HepG2 (cell line): ENCODE measurements around the gene LDLRAD4. TPM values are rescaled to one million over a fixed set of nuclear protein-coding genes. Genes with fewer than 3 reads are reported as not detected.

ENCODE experiments used
- NONO ChIP-seq, 2 experiments: fragments of 450-650 bp in 1 of 2; sonication (generic) in 1 of 2; formaldehyde crosslinking in 1 of 2; IDR thresholded peaks in 1 of 2; conservative IDR thresholded peaks in 1 of 2; 2 replicates each; pipeline versions ENCODE4 v1.6.1 to v1.8.0; 2017 to 2022; ENCODE audit warnings: mild to moderate bottlenecking in 1 of 2, missing genetic modification reagents in 1 of 2, moderate library complexity in 1 of 2
- SIN3B ChIP-seq: fragments of 150-350 bp; IDR thresholded peaks from 2 replicates; pipeline ENCODE4 v1.6.1; 2014; ENCODE audit warnings: low read length
- ZFAT ChIP-seq: sonication (generic); formaldehyde crosslinking; conservative IDR thresholded peaks from 2 replicates; pipeline ENCODE4 v1.8.1; 2023; ENCODE audit warnings: missing genetic modification reagents, inconsistent platforms
- ZNF850 ChIP-seq: sonication (generic); formaldehyde crosslinking; conservative IDR thresholded peaks from 2 replicates; pipeline ENCODE4 v1.9.0; 2021; ENCODE audit warnings: mild to moderate bottlenecking, missing genetic modification reagents
- polyA plus RNA-seq, 8 experiments: library from polyadenylated mRNA; depleted of rRNA in 3 of 8; stranded (reverse) in 7 of 8; unstranded in 1 of 8; fragments of >200 nt; fragmentation: Illumina TruSeq in 4 of 8; extraction: Trizol in 4 of 8; gene quantifications; 2 replicates each; pipeline versions ENCODE4 v1.2.1 to v1.2.3, GENCODE V29; 2011 to 2016; ENCODE audit warnings: low read depth in 4 of 8, missing spikeins in 1 of 8, mixed read lengths in 1 of 8; ENCODE audit not compliant: insufficient read depth in 1 of 8
- total RNA-seq, 5 experiments: library from RNA; depleted of rRNA; stranded (reverse); fragments of >200 nt; fragmentation: Illumina TruSeq; extraction: Trizol; gene quantifications; 2 replicates each; pipeline ENCODE4 v1.2.3, GENCODE V29; 2016; ENCODE audit warnings: low read depth in 1 of 5
- TF ChIP-seq, protein P1 (sequence below): sonication (generic); formaldehyde crosslinking; IDR thresholded peaks from 2 replicates; pipeline ENCODE4 v1.4.0; 2020; ENCODE audit warnings: missing genetic modification reagents, borderline replicate concordance
- TF ChIP-seq, protein P2 (sequence below): sonication (generic); formaldehyde crosslinking; IDR thresholded peaks from 2 replicates; pipeline ENCODE4 v1.5.1; 2020; ENCODE audit warnings: missing genetic modification reagents, mild to moderate bottlenecking, borderline replicate concordance
- TF ChIP-seq, protein P3 (sequence below): sonication (generic); formaldehyde crosslinking; IDR thresholded peaks from 2 replicates; pipeline ENCODE4 v1.4.0; 2020; ENCODE audit warnings: missing genetic modification reagents, borderline replicate concordance
- TF ChIP-seq, protein P4 (sequence below), 2 experiments: IDR thresholded peaks; 2 replicates each; pipeline ENCODE4 v1.6.1; 2011 to 2012; ENCODE audit warnings: low read length in 2 of 2, borderline replicate concordance in 1 of 2, low read depth in 1 of 2, mild to moderate bottlenecking in 1 of 2, moderate library complexity in 1 of 2
- TF ChIP-seq, protein P5 (sequence below): sonication (generic); formaldehyde crosslinking; conservative IDR thresholded peaks from 2 replicates; pipeline ENCODE4 v1.4.0; 2020; ENCODE audit warnings: missing genetic modification reagents
- TF ChIP-seq, protein P6 (sequence below): IDR thresholded peaks from 2 replicates; pipeline ENCODE4 v1.6.1; 2016; ENCODE audit warnings: missing compliant biosample characterization, missing genetic modification reagents, borderline replicate concordance

Gene LDLRAD4
- total and polyA plus RNA-seq, 2 of the 13 experiments (the other 11 are each of a cell fraction or from before 2014, with no cell fraction given), result 13.6 to 20.9 TPM

DNA sequence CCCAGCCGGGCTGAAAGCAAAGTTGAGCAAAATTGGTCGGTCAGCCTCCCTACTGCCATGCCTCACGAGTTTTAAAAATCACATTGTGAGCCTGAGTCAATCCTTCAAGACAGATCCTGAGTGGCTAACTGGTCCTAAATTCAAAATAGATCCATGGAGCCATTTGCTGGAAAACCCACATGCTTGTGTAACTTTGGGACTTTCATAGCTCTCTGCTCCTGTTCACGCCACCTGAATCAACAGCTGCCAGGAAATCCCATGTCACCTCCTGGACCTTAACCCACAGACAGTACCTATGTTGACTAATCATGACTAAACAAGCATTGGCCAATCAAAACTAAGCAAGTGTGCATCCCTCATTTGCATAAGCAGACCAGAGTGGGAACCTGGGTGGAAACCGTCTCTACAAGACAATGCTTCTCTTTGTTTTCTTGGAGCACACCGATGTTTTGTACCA, 42.8 kb upstream of the LDLRAD4 start (continued):
- TF ChIP-seq, protein P1, sequence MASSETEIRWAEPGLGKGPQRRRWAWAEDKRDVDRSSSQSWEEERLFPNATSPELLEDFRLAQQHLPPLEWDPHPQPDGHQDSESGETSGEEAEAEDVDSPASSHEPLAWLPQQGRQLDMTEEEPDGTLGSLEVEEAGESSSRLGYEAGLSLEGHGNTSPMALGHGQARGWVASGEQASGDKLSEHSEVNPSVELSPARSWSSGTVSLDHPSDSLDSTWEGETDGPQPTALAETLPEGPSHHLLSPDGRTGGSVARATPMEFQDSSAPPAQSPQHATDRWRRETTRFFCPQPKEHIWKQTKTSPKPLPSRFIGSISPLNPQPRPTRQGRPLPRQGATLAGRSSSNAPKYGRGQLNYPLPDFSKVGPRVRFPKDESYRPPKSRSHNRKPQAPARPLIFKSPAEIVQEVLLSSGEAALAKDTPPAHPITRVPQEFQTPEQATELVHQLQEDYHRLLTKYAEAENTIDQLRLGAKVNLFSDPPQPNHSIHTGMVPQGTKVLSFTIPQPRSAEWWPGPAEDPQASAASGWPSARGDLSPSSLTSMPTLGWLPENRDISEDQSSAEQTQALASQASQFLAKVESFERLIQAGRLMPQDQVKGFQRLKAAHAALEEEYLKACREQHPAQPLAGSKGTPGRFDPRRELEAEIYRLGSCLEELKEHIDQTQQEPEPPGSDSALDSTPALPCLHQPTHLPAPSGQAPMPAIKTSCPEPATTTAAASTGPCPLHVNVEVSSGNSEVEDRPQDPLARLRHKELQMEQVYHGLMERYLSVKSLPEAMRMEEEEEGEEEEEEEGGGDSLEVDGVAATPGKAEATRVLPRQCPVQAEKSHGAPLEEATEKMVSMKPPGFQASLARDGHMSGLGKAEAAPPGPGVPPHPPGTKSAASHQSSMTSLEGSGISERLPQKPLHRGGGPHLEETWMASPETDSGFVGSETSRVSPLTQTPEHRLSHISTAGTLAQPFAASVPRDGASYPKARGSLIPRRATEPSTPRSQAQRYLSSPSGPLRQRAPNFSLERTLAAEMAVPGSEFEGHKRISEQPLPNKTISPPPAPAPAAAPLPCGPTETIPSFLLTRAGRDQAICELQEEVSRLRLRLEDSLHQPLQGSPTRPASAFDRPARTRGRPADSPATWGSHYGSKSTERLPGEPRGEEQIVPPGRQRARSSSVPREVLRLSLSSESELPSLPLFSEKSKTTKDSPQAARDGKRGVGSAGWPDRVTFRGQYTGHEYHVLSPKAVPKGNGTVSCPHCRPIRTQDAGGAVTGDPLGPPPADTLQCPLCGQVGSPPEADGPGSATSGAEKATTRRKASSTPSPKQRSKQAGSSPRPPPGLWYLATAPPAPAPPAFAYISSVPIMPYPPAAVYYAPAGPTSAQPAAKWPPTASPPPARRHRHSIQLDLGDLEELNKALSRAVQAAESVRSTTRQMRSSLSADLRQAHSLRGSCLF, result no peak
- no peak for TF ChIP-seq SIN3B
- TF ChIP-seq, protein P2, sequence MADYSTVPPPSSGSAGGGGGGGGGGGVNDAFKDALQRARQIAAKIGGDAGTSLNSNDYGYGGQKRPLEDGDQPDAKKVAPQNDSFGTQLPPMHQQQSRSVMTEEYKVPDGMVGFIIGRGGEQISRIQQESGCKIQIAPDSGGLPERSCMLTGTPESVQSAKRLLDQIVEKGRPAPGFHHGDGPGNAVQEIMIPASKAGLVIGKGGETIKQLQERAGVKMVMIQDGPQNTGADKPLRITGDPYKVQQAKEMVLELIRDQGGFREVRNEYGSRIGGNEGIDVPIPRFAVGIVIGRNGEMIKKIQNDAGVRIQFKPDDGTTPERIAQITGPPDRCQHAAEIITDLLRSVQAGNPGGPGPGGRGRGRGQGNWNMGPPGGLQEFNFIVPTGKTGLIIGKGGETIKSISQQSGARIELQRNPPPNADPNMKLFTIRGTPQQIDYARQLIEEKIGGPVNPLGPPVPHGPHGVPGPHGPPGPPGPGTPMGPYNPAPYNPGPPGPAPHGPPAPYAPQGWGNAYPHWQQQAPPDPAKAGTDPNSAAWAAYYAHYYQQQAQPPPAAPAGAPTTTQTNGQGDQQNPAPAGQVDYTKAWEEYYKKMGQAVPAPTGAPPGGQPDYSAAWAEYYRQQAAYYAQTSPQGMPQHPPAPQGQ (CRISPR knock-in tag), result no peak
- TF ChIP-seq, protein P3, sequence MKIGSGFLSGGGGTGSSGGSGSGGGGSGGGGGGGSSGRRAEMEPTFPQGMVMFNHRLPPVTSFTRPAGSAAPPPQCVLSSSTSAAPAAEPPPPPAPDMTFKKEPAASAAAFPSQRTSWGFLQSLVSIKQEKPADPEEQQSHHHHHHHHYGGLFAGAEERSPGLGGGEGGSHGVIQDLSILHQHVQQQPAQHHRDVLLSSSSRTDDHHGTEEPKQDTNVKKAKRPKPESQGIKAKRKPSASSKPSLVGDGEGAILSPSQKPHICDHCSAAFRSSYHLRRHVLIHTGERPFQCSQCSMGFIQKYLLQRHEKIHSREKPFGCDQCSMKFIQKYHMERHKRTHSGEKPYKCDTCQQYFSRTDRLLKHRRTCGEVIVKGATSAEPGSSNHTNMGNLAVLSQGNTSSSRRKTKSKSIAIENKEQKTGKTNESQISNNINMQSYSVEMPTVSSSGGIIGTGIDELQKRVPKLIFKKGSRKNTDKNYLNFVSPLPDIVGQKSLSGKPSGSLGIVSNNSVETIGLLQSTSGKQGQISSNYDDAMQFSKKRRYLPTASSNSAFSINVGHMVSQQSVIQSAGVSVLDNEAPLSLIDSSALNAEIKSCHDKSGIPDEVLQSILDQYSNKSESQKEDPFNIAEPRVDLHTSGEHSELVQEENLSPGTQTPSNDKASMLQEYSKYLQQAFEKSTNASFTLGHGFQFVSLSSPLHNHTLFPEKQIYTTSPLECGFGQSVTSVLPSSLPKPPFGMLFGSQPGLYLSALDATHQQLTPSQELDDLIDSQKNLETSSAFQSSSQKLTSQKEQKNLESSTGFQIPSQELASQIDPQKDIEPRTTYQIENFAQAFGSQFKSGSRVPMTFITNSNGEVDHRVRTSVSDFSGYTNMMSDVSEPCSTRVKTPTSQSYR (CRISPR knock-in tag), result no peak; the same call in 1 of the 2 replicates
- TF ChIP-seq, protein P4, sequence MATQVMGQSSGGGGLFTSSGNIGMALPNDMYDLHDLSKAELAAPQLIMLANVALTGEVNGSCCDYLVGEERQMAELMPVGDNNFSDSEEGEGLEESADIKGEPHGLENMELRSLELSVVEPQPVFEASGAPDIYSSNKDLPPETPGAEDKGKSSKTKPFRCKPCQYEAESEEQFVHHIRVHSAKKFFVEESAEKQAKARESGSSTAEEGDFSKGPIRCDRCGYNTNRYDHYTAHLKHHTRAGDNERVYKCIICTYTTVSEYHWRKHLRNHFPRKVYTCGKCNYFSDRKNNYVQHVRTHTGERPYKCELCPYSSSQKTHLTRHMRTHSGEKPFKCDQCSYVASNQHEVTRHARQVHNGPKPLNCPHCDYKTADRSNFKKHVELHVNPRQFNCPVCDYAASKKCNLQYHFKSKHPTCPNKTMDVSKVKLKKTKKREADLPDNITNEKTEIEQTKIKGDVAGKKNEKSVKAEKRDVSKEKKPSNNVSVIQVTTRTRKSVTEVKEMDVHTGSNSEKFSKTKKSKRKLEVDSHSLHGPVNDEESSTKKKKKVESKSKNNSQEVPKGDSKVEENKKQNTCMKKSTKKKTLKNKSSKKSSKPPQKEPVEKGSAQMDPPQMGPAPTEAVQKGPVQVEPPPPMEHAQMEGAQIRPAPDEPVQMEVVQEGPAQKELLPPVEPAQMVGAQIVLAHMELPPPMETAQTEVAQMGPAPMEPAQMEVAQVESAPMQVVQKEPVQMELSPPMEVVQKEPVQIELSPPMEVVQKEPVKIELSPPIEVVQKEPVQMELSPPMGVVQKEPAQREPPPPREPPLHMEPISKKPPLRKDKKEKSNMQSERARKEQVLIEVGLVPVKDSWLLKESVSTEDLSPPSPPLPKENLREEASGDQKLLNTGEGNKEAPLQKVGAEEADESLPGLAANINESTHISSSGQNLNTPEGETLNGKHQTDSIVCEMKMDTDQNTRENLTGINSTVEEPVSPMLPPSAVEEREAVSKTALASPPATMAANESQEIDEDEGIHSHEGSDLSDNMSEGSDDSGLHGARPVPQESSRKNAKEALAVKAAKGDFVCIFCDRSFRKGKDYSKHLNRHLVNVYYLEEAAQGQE (IDR thresholded peaks at IDR 0.05; ENCODE audit: borderline replicate concordance in 1 of 2, low read depth in 1 of 2, low read length in 2 of 2), result peak in 1 of 2 experiments; percentile 51; a peak in 1 of 4 replicates
- TF ChIP-seq ZNF850 (CRISPR knock-in tag), result no peak
- TF ChIP-seq, protein P5, sequence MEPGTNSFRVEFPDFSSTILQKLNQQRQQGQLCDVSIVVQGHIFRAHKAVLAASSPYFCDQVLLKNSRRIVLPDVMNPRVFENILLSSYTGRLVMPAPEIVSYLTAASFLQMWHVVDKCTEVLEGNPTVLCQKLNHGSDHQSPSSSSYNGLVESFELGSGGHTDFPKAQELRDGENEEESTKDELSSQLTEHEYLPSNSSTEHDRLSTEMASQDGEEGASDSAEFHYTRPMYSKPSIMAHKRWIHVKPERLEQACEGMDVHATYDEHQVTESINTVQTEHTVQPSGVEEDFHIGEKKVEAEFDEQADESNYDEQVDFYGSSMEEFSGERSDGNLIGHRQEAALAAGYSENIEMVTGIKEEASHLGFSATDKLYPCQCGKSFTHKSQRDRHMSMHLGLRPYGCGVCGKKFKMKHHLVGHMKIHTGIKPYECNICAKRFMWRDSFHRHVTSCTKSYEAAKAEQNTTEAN (CRISPR knock-in tag), result peak; percentile 93
- TF ChIP-seq, protein P6, sequence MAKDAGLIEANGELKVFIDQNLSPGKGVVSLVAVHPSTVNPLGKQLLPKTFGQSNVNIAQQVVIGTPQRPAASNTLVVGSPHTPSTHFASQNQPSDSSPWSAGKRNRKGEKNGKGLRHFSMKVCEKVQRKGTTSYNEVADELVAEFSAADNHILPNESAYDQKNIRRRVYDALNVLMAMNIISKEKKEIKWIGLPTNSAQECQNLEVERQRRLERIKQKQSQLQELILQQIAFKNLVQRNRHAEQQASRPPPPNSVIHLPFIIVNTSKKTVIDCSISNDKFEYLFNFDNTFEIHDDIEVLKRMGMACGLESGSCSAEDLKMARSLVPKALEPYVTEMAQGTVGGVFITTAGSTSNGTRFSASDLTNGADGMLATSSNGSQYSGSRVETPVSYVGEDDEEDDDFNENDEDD (CRISPR knock-in tag), result no peak
- TF ChIP-seq NONO (IDR thresholded peaks at IDR 0.05), result no peak
- peak; percentile 48; the same call in 1 of the 2 replicates for TF ChIP-seq NONO (CRISPR knock-in tag; conservative IDR thresholded peaks at IDR 0.05)
- TF ChIP-seq ZFAT, result no peak
